ENCODE results near the gene PPP1R15B. TPM values are rescaled to one million over a fixed set of nuclear protein-coding genes. Genes with fewer than 3 reads are reported as not detected.

The PPP1R15B gene
- total and polyA plus RNA-seq, 2 of the 4 experiments (the other 2 are of a cell fraction) = 14.9 to 15.0 TPM

- DNase-seq = no peak
- Histone ChIP-seq H3K79me1 (ENCODE audit: low read depth in 1 of 2, low read length in 2 of 2) (no peaks in the 10 kb centered on the region), H3K27ac (ENCODE audit: insufficient read depth, low read length) (no peak overlapping the region), H4K91ac (ENCODE audit: insufficient read depth, low read depth, low read length) (no peak overlapping the region), H3K9ac (ENCODE audit: low read depth, low read length) (no peak overlapping the region), H2AK5ac (ENCODE audit: low read depth, low read length) (no peak overlapping the region), H4K5ac (ENCODE audit: low read depth, low read length) (no peak overlapping the region), H4K20me1 (ENCODE audit: insufficient read depth, low read length) (no peaks in the 10 kb centered on the region), H3K56ac (ENCODE audit: extremely low read depth, insufficient read depth, low read length) (no peak overlapping the region), H3K27me3 (ENCODE audit: control insufficient read depth, insufficient read depth, low read length) (no peaks in the 10 kb centered on the region), H3K4me1 (ENCODE audit: control insufficient read depth, insufficient read depth, low read length) (no peaks in the 10 kb centered on the region), H4K8ac (ENCODE audit: low read depth in 2 of 2, low read length in 2 of 2) (no peak overlapping the region), H2BK20ac (ENCODE audit: low read depth, low read length) (no peak overlapping the region), H3K18ac (ENCODE audit: low read depth, low read length) (no peak overlapping the region), H3K9me1 (ENCODE audit: insufficient read depth, low read length) (no peaks in the 10 kb centered on the region), H3K4me3 (ENCODE audit: insufficient read depth, low read depth, low read length) (no peak overlapping the region), H3K4me2 (ENCODE audit: low read depth, low read length) (no peak overlapping the region), H3K14ac (replicated peaks; ENCODE audit: low read depth, low read length) (no peak overlapping the region), H2BK5ac (ENCODE audit: low read depth, low read length, poor library complexity, severe bottlenecking) (no peak overlapping the region), H3K36me3 (ENCODE audit: control insufficient read depth, insufficient read depth, low read length) (peaks cover 22% of the 10 kb centered on the region), H2BK15ac (ENCODE audit: low read depth, low read length) (no peak overlapping the region), H2AK9ac (replicated peaks; ENCODE audit: low read depth, low read length, poor library complexity) (no peak overlapping the region), H3K23ac (ENCODE audit: low read depth, low read length) (no peak overlapping the region), H2AFZ (replicated peaks; ENCODE audit: low read length, poor library complexity) (no peak overlapping the region), H3K4ac (ENCODE audit: low read depth, low read length) (no peak overlapping the region), H3K9me3 (ENCODE audit: control insufficient read depth, insufficient read depth, low read length) (no peaks in the 10 kb centered on the region), H2BK120ac (ENCODE audit: low read depth, low read length) (no peak overlapping the region)
- BruUV-seq (replicated peaks) = no TSS peak
- no peak for ATAC-seq (ENCODE audit: low read depth)
- ChIA-PET POLR2A (ENCODE audit: unreplicated experiment) (interaction anchor here (0.6 kb wide), 1 partner anchor 35 kb away, joined by 3 read pairs; no protein-coding TSS in a partner anchor), CTCF (no interaction called here)
- TF ChIP-seq MAZ (IDR thresholded peaks at IDR 0.05; ENCODE audit: borderline replicate concordance, low read depth, low read length) = no peak
- TF ChIP-seq RFX5 (IDR thresholded peaks at IDR 0.05; ENCODE audit: low read depth, low read length) = no peak
- TF ChIP-seq NFE2L2 (IDR thresholded peaks at IDR 0.05; ENCODE audit: low read depth, low read length) = no peak
- TF ChIP-seq SMC3 (IDR thresholded peaks at IDR 0.05; ENCODE audit: low read depth, low read length) = no peak
- no peak for TF ChIP-seq RAD21 (IDR thresholded peaks at IDR 0.05; ENCODE audit: low read length)
- TF ChIP-seq MXI1 (IDR thresholded peaks at IDR 0.05; ENCODE audit: borderline replicate concordance, low read depth, low read length) = no peak
- TF ChIP-seq MAFK (IDR thresholded peaks at IDR 0.05; ENCODE audit: low read depth, low read length) = no peak
- no peak for TF ChIP-seq CEBPB (IDR thresholded peaks at IDR 0.05; ENCODE audit: low read depth, low read length)
- TF ChIP-seq CHD1 (IDR thresholded peaks at IDR 0.05; ENCODE audit: low read depth, low read length) = no peak
- TF ChIP-seq RCOR1 (IDR thresholded peaks at IDR 0.05; ENCODE audit: insufficient replicate concordance, low read length) = no peak
- TF ChIP-seq ELK1 (IDR thresholded peaks at IDR 0.05; ENCODE audit: borderline replicate concordance, low read depth, low read length) = no peak
- TF ChIP-seq USF2 (IDR thresholded peaks at IDR 0.05; ENCODE audit: low read depth, low read length) = no peak
- whole genome bisulfite sequencing, 2 experiments (ENCODE audit: extremely low coverage in 2 of 2, insufficient read length in 1 of 2) = no CpG with 5 or more reads among the region's 5 CpGs
- intact Hi-C loops (cut with micrococcal nuclease) (loop anchor here (2.0 kb wide), 1 partner anchor 19 kb away; no protein-coding TSS in a partner anchor), dilution Hi-C loops (cut with HindIII; ENCODE audit: low sequenced_read_pairs, unreplicated experiment) (no loop called here), in situ Hi-C loops (cut with MboI; ENCODE audit: low sequenced_read_pairs) (no loop called here)
These were observed 46.0 kb upstream of the PPP1R15B start for GRCh38 chr1:204457666-204458065.
